ENCODE measurements around the gene STX10.
A peak's percentile ranks its signal among the peaks of the same experiment; 100 is the strongest.

Gene STX10

DNA sequence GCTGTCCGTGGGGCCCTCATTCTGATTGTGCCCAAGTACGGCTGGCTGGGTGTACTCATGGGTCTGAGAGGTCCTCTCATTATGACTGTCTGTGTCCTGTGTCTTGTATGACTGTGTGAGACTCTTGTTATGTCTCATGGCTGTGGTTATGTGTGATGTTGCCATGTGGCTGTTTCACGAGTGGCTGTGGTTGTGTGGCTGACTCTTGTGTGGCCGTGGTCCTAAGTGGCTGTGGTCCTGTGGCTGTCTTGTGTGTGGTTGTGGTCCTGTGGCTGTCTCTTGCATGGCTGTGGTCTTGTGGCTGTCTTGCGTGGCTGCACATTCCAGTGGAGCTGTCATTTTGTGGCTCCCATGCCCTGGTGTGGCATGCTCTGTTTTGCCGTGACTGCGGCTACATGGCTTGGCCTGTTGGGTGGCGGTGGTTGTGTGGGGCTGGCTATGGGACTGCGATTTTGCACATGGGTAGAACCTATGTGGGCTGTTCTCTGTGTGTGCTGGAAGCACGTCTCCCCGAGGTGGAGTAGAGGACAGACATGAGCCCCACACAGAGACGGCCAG is 50.1 kb downstream of the STX10 start:
- DNase-seq (ENCODE audit: low read depth) = no peak

- DNase-seq (ENCODE audit: low read depth) = peak; percentile 65
Measured at GRCh38 chr19:13099073-13099999, 50.8 kb downstream of the STX10 start.

GRCh38 chr19:13098277-13099072 is 51.7 kb downstream of the STX10 start:
- no peak for DNase-seq (ENCODE audit: low read depth)

DNA sequence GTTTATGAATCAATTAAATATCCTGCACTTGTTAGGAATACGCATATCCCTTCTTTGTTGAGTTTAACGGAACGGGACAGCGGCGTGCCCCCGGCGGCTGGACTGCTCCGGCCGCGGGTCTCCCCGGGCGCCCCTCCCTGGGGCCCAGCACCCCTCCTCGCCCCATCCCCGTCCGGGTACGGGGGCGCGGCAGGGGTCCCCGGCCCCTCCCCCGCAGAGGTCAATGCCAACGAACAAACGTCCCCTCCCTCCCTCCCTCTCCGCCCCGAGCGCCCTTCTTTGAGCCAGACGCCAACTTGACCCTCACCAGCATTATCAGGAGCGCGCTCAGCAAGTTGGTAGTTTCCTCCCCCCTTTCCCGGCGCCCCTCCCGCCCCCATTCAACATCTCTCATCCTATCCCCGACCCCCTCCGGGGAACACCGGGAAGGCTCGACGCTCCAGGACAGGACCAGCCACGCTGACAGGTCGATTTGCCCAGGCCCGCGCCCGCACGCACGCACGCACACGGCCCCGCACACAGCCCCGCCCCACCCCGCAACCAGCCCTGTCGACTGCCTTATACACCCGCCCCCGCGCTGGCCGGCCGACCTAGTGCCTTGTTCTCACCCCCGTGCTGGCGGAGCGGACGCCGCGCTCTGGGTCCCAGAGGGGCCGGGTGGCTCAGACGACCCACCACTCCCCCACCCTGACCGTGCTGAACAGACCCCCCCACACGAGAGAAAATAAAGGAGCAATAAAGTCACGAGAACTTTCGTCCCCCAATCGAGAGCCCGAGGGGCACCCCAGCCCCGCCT is 52.5 kb downstream of the STX10 start:
- DNase-seq (ENCODE audit: low read depth) = no peak

DNA sequence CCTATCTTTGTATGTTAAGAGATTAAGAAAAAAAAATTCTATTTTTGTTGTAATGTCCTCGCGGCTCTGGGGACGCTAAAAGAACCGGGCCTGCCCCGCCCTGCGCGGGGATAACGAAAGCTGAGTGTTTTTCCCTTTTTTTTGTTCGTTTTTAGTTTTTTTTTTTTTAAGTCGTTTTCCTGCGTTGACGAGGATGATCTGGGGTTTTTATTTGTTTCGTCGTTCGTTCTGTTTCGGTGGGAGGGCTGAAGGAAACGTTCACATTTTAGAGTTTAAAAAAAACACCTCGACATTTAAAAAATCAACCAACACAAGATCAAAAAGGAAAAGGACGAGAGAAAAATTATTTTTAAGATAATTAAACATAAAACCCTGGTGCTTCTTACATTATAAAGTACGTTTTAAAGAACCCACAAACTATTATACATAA is 53.1 kb downstream of the STX10 start:
- DNase-seq (ENCODE audit: low read depth) = no peak

GRCh38 chr19:13095934-13096927 is 53.9 kb downstream of the STX10 start:
- DNase-seq (ENCODE audit: low read depth) = no peak

- no peak for DNase-seq (ENCODE audit: low read depth)
Measured at GRCh38 chr19:13095393-13095784, 54.8 kb downstream of the STX10 start.

GRCh38 chr19:13094771-13095392 is 55.3 kb downstream of the STX10 start:
- DNase-seq (ENCODE audit: low read depth) = no peak

GRCh38 chr19:13094106-13094504 is 56.1 kb downstream of the STX10 start:
- DNase-seq (ENCODE audit: low read depth) = no peak
